Right lobe of liver (tissue), 6 donors: Measurements from ENCODE around the gene CDHR2. TPM values are rescaled to one million over a fixed set of nuclear protein-coding genes. Genes with fewer than 3 reads are reported as not detected.

Experiments used
- ATAC-seq, 4 donors: fragments of 200-7000 bp; cut with Tn5 transposase; one replicate each; pipeline ENCODE4 v1.9.1; 2020; ENCODE audit warnings: mild to moderate bottlenecking in 4 of 4, moderate library complexity in 4 of 4
- DNase-seq, 3 donors: peaks; one replicate each; pipeline ENCODE4 v3.0.0-alpha.2; 2020
- H3K27ac ChIP-seq, 3 donors: fragments of 200-600 bp; one replicate each; pipeline ENCODE4 v1.8.0; 2022
- H3K27me3 ChIP-seq, 2 donors: fragments of 200-600 bp; one replicate each; pipeline ENCODE4 v1.8.0; 2022
- H3K36me3 ChIP-seq, 4 donors: fragments of 200-600 bp; sonication (generic) in 1 of 4; one replicate each; pipeline versions ENCODE4 v1.5.1 to v1.8.0; 2017 to 2022; ENCODE audit warnings: control low read depth in 1 of 4
- H3K4me1 ChIP-seq, 4 donors: fragments of 200-600 bp; sonication (generic) in 1 of 4; one replicate each; pipeline versions ENCODE4 v1.5.1 to v1.8.0; 2017 to 2022; ENCODE audit warnings: control low read depth in 1 of 4
- H3K4me3 ChIP-seq, 3 donors: fragments of 200-600 bp; one replicate each; pipeline ENCODE4 v1.8.0; 2022
- H3K9me3 ChIP-seq, 4 donors: fragments of 200-600 bp; sonication (generic) in 1 of 4; one replicate each; pipeline versions ENCODE4 v1.5.1 to v1.8.0; 2017 to 2022; ENCODE audit warnings: control low read depth in 1 of 4
- POLR2A ChIP-seq: fragments of 450-650 bp; IDR thresholded peaks from one replicate; pipeline ENCODE4 v1.6.1; 2017; ENCODE audit warnings: antibody characterized with exemption, mild to moderate bottlenecking
- WGBS: methylation state at CpG from one replicate; pipeline ENCODE4 v1.1.6; 2018; ENCODE audit warnings: low coverage, low lambda C conversion rate; ENCODE audit not compliant: insufficient coverage; ENCODE audit errors: missing lambda C conversion rate; 5-methylcytosine and 5-hydroxymethylcytosine counted together
- intact Hi-C, 2 donors: fragments of 100-400 bp; cut with DNase I; formaldehyde crosslinking; loops; one replicate each; pipeline versions ENCODE4 v1.11.2 to v1.14.1; 2022
- total RNA-seq, 6 experiments: library from RNA; depleted of rRNA in 2 of 6; stranded (reverse); fragments of >200 nt in 2 of 6; fragmentation: NEBNext Ultra II Directional in 3 of 6; extraction: Animal tissue kit (Norgen Biotek cat#: 25700) in 3 of 6; gene quantifications; one replicate each; pipeline versions ENCODE4 v1.1.0 to v1.2.4, GENCODE V29; 2016 to 2023
- TF ChIP-seq, protein P1 (sequence below), 4 donors: fragments of 200-600 bp in 3 of 4; fragments of 450-650 bp in 1 of 4; IDR thresholded peaks; one replicate each; pipeline versions ENCODE4 v1.5.1 to v1.8.0; 2016 to 2022; ENCODE audit warnings: antibody characterized with exemption in 4 of 4, mild to moderate bottlenecking in 2 of 4
- donor health status: DM: no; HTN: yes; CAD: no.
- donor health status: DM: no; HTN: no; CAD: no.
- donor health status: DM: no; HTN: no; CAD: no.
- donor health status: DM: no; HTN: yes; CAD: no.
- donor health status: DM: no; HTN: yes; CAD: no.

CDHR2 gene
- total RNA-seq, 6 experiments from 2014 or later = 6.8 to 89.2 (median 41.2) TPM

- H3K4me3 ChIP-seq = no peak overlapping the region
- no peak for DNase-seq
- H3K4me1 ChIP-seq = no peaks in the 10 kb centered on the region
- no peaks in the 10 kb centered on the region for H3K27me3 ChIP-seq
- H3K36me3 ChIP-seq = no peaks in the 10 kb centered on the region
- no peak for ATAC-seq
- intact Hi-C loops = no loop called here
- H3K27ac ChIP-seq = no peak overlapping the region
- WGBS = 56% methylated on average over 3 of the region's 14 CpGs
- no peak for TF ChIP-seq POLR2A
- TF ChIP-seq, protein P1, sequence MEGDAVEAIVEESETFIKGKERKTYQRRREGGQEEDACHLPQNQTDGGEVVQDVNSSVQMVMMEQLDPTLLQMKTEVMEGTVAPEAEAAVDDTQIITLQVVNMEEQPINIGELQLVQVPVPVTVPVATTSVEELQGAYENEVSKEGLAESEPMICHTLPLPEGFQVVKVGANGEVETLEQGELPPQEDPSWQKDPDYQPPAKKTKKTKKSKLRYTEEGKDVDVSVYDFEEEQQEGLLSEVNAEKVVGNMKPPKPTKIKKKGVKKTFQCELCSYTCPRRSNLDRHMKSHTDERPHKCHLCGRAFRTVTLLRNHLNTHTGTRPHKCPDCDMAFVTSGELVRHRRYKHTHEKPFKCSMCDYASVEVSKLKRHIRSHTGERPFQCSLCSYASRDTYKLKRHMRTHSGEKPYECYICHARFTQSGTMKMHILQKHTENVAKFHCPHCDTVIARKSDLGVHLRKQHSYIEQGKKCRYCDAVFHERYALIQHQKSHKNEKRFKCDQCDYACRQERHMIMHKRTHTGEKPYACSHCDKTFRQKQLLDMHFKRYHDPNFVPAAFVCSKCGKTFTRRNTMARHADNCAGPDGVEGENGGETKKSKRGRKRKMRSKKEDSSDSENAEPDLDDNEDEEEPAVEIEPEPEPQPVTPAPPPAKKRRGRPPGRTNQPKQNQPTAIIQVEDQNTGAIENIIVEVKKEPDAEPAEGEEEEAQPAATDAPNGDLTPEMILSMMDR (IDR thresholded peaks at IDR 0.05) = no peak
- no peaks in the 10 kb centered on the region for H3K9me3 ChIP-seq
Observed at GRCh38 chr5:176575066-176575465, 25.9 kb downstream of the CDHR2 start.

DNA sequence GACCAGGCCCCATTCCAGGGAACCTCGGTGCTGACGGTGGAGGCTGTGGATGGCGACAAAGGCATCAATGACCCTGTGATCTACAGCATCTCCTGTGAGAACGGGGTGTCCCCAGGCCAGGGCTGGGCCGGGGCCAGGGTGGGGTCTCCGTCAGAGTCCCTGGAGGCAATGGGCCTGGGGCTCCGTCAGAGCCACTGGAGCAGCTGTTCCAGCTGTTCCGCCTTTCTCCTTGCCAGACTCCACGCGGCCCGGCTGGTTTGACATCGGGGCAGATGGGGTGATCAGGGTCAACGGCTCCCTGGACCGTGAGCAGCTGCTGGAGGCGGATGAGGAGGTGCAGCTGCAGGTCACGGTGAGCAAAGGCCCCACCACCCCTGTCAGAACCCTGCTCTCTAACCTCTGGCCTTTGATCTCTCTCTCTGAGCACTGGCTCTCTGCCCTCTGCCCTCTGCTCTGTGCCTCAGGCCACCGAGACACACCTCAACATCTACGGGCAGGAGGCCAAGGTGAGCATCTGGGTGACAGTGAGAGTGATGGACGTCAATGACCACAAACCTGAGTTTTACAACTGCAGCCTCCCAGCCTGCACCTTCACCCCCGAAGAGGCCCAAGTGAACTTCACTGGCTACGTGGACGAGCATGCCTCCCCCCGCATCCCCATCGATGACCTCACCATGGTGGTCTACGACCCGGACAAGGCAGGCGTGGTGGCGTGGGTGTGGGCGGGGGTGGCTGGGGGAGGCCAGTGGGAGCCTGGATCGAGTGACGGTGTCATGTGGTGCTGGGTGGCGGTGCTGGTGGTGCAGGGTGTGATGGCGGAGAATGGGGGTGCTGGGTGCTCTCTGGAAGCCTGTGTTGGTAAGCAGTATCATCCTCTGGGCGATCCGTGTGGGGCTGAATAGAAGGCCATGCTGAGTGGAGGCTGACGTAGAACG is 26.6 kb downstream of the CDHR2 start:
- intact Hi-C loops = no loop called here
- 91% methylated on average over 13 of the region's 37 CpGs for WGBS
- TF ChIP-seq, protein P1 (IDR thresholded peaks at IDR 0.05) = no peak
- TF ChIP-seq POLR2A = no peak
- Histone ChIP-seq H3K4me3 (no peak overlapping the region), H3K27me3 (no peaks in the 10 kb centered on the region), H3K4me1 (no peaks in the 10 kb centered on the region), H3K36me3 (no peaks in the 10 kb centered on the region), H3K27ac (no peak overlapping the region), H3K9me3 (no peaks in the 10 kb centered on the region)
- ATAC-seq (peak in 1 of 4 donors; percentile 13), DNase-seq (no peak)

- DNase-seq (no peak), ATAC-seq (no peak)
- Histone ChIP-seq H3K4me1 (no peaks in the 10 kb centered on the region), H3K27me3 (no peaks in the 10 kb centered on the region), H3K36me3 (no peaks in the 10 kb centered on the region), H3K4me3 (no peak overlapping the region), H3K27ac (no peak overlapping the region), H3K9me3 (no peaks in the 10 kb centered on the region)
- intact Hi-C loops = no loop called here
- WGBS = 82% methylated on average over 7 of the region's 36 CpGs
- no peak for TF ChIP-seq POLR2A
- TF ChIP-seq, protein P1 (IDR thresholded peaks at IDR 0.05) = no peak
Observed at GRCh38 chr5:176577312-176578176, 28.4 kb downstream of the CDHR2 start.

DNA sequence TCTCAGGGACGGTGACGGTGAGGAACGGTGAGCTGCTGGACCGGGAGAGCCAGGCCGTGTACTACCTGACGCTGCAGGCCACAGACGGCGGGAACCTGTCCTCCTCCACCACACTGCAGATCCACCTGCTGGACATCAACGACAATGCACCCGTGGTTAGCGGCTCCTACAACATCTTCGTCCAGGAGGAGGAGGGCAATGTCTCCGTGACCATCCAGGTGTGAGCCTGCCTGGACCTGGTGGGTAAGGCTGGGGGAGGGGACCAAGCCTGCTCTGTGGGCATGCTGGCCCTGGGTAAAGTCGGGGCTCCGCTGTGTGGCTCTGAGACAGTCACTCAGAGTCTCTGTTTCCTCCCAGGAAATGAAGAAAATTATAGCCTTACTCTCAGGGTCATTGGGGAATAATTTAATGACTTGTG is 29.3 kb downstream of the CDHR2 start:
- intact Hi-C loops = no loop called here
- DNase-seq (no peak), ATAC-seq (peak; percentile 49 to 73 (median 66))
- no peaks in the 10 kb centered on the region for H3K36me3 ChIP-seq
- H3K4me3 ChIP-seq = no peak overlapping the region
- TF ChIP-seq POLR2A = no peak
- TF ChIP-seq, protein P1 (IDR thresholded peaks at IDR 0.05) = peak in 2 of 4 donors; percentile 23 to 35
- no peak overlapping the region for H3K27ac ChIP-seq
- H3K4me1 ChIP-seq = no peaks in the 10 kb centered on the region
- H3K9me3 ChIP-seq = no peaks in the 10 kb centered on the region
- no CpG with 5 or more reads among the region's 15 CpGs for WGBS
- no peaks in the 10 kb centered on the region for H3K27me3 ChIP-seq
